Occipital lobe (tissue), 2 donors: ENCODE measurements around the gene KNCN. TPM values are rescaled to one million over a fixed set of nuclear protein-coding genes. Genes with fewer than 3 reads are reported as not detected.

ENCODE experiments used
- DNase-seq: peaks from one replicate; lab custom pipeline; 2025; lab: John Stamatoyannopoulos, UW
- total RNA-seq: library from RNA; depleted of rRNA; stranded (reverse); fragments of >200 nt; gene quantifications from one replicate; pipeline ENCODE4 v1.2.3, GENCODE V29; 2014

Gene KNCN
- total RNA-seq, 1 donor from 2014 or later = not detected

DNA sequence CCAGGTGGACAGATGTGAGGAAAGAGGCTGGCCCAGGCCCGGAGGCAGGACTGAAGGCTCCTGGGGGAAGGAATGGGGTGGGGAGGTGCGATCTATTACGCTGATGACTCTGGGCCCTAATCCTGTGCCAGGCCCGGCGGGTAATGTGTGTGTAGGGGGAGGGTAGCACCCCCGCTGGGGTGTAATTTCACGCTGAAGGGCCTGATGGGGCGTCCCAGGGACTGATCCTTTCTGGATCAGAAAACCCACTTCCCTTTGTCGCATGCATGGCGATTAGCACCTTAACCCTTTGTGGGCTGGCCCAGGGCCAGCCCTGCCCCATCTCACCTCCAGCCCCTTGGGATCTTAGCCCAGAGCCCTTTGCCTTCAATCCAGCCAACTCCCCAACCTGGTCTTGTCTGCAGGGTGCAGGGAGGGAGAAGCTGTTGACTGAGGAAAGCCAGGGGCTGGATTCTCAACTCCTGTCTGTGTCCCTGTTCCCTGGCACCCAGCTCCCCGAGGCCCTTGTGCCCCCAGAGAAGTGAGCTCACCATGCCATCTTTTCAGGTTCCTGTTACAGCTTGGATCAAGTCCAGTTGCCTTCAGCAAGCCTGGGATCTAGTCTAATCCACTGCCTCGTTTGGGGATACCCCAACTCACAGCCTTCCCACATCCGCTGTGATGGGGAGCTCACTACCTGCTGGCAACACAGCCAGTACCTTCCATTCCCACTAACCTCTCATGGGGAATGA, 26.0 kb downstream of the KNCN start:
- no peak for DNase-seq

- no peak for DNase-seq
Measured at GRCh38 chr1:46524843-46525242, 26.6 kb downstream of the KNCN start.

GRCh38 chr1:46523496-46524353, 27.7 kb downstream of the KNCN start:
- DNase-seq = no peak

DNA sequence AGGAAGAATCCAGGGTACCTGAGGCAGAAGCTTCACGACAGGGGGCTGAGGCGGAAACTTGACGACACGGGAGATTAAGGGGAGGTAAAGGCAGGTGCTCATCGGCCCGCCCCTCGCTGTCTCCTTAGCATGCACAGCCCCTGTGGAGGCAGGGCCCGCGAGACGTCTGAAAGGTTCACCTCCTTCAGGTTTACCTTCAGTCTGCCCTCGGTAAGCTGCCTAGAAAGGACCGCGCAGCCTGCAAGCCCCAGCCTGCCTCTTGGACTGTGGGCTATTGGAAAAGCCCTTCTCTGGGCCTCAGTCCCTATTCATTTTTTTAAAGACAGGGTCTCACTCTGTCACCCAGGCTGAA, 28.5 kb downstream of the KNCN start:
- no peak for DNase-seq

DNA sequence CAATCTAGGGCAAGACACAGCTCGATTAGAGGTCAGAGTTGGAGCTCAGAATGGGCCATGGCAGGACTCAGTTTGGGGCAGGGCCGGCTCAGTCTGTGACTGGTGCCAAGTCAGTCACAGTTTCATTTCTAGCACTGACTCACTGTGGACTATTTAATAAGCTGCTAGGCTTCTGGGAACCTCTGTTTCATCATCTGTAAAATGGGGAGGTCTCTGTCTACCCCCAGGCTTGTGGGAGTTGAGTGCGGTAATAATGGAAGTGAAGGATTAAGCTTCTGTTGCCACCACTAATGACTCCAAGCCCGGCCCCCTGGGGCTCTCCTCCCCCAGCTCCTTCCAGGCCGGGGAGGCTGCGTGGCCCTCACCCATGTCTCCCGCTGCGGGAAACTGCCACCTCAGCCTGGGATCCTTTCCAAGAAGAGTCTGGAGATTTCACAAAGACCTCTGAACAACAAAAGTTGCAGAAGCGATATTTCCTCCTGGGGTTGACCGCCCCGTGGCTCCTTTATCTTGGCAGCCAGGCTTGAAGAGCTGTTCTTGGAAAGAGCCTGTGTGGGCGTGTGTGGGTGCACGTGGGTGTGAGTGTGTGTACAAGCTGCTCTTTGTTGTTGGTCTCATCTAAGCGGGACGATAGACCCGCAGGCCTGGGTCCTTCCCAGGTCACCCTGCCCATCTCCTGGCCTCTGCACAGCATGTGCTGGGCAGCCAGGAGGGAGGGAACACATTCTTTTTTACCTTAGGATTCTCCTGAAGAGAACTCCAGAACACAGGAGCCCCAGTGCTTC, 29.1 kb downstream of the KNCN start:
- peak; percentile 21 for DNase-seq

DNA sequence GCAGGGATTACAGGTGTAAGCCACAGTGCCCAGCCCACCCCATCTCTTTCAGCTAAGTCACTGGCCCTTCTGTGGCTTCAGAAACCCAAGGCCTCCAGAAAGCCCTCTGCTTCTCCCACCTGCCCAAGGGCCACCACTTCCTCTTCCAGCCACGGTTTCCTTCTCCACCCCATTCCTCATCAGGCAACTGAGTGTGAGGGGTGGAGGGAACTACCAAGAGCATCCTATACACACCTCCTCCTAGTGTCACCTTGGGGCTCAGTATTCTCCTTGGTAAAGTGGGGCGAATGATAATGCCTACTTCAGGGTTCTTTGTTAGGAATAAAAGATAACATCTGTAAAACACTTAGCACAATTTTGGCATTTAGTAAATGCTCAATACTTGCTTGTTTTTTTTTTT, 30.0 kb downstream of the KNCN start:
- no peak for DNase-seq

- no peak for DNase-seq
Measured at GRCh38 chr1:46520063-46520911, 31.2 kb downstream of the KNCN start.

GRCh38 chr1:46519209-46519608, 32.2 kb downstream of the KNCN start:
- DNase-seq = no peak

DNA sequence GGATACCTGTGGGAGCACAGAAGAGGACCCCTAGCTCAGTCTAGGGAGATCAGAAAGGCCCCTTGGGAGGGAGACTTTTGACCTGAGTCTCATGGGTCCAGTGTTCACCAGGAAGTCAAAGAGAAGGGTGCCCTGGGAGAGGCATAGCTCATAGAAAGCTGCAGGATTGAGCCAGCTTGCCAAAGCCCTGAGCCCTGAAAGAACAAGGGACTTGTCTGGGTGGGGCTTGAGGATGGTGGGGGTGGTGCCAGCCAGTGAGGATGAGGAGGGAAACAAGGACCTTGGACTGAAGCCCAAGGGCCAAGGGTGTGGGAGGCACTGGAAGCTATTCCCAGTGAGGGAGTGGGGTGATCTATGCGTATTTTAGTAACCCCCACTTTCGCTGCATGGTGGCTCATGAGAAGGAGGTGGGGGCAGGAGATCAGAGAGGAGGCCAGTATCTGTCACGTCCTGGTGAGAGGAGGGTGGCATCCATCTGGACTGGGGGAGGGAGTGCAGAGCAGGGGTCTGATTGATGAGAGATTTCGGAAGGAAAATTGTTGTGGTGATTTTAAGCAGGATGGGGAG, 33.4 kb downstream of the KNCN start:
- no peak for DNase-seq

GRCh38 chr1:46517010-46517600, 34.3 kb downstream of the KNCN start:
- DNase-seq = no peak

DNA sequence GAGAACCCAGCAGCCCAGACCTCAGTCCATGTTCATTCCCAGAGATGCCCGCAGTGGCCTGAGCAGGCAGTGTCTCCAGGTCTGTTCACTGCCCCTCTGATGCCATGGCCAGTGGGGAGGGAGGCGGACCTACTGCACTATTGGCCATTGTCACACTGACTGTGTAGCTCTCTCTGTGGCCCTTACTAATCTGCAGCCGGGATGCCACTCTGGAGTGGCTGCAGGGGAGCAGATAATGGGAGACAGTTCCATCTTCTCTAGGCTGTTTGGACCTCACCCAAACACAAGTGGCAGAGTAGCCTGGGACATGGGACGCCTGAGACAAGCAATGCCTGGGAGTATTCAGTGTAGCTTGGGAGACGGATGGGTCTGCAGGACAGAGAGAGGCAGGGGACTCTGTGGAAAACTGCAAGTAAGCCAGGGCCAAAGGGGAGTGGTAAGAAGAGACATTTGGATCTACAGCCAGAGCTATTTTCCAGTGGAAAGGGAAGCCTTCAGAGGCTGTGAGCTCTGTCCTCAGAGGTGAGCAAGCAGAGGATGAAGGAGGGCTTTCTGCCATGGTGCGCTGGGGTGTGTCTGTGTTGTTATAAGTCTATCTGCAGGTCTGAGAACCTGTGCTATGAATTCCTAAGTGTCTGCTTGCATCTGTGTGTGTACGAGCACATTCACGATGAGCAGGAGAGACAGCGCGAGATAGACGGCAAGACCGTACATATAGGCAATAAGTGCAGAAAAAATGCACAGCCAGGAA, 35.1 kb downstream of the KNCN start:
- DNase-seq = no peak

DNA sequence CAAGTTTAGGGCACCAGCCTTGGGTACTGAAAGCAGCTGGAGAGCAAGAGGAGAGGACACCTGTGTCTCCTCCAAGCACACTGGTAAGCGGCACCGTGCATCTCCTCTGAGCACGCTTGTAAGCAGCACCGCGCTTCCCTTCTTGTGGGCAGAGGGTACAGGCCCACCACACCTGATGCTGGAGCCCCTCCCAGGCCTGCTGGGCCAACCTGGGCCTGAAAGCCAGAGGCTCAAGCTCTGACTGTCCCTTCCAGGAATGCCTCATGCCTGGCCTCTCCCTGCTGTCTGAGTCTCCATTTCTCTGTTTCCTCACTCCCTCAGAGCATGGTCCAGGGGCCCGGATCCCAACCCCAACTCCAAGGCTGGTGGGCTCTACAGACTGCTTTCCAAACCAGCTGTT, 35.9 kb downstream of the KNCN start:
- no peak for DNase-seq

GRCh38 chr1:46513536-46513935, 37.9 kb downstream of the KNCN start:
- no peak for DNase-seq

DNA sequence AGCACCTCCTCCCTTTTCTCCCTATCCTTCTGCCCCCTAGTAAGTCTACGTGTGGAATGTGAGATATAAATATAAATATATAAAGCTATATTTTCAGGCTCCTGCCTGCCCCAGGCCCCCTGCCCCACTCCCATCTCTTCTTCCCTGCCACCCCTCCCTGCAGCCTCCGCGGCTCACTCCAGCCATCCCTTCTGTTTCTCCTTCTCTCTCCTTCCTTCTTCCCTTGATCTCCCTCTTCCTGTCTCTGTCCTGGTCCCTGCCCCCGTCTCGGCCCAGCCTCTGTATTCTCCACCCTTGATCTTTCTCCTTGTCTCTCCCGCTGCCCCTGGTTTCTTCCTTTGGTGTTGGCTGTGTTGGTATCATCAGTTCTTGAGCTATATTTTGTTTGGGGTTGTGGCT, 38.7 kb downstream of the KNCN start:
- no peak for DNase-seq

DNA sequence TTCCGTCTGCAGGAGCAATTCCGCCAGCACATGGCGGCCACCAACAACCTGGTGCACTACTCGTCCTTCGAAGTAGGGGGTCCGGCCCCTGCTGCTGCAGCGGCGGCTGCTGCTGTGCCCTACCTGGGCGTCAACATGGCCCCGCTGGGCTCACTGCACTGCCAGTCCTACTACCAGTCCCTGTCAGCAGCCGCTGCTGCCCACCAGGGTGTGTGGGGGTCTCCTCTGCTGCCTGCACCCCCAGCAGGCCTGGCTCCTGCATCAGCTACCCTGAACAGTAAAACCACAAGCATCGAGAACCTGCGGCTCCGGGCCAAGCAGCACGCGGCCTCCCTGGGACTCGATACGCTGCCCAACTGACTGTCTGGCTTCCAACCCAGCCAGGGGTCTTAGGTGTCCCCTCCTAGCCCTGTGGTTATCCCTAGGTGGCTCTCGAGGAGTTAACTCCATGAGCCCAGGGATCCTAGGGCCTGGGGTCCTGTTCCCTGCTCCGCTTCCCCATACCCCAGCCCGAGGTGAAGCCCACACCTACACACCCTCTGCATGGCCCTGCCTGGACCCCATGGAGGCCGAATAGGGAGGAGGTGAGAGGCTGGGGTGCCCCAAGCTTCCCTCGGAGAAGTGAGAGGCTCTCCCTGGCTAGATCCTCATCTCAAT, 39.2 kb downstream of the KNCN start:
- DNase-seq = no peak

DNA sequence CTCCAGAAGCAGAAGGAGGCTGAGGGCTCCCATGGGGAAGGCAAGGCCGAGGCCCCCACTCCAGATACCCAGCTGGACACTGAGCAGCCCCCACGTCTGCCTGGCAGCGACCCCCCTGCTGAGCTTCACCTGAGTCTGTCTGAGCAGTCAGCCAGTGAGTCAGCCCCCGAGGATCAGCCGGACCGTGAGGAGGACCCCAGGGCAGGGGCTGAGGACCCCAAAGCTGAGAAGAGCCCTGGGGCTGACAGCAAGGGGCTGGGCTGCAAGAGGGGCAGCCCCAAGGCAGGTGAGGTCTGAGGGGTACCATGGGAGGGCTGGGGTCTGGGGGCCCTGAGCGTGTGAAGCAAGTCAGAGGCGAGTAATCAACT, 40.5 kb downstream of the KNCN start:
- DNase-seq = no peak

DNA sequence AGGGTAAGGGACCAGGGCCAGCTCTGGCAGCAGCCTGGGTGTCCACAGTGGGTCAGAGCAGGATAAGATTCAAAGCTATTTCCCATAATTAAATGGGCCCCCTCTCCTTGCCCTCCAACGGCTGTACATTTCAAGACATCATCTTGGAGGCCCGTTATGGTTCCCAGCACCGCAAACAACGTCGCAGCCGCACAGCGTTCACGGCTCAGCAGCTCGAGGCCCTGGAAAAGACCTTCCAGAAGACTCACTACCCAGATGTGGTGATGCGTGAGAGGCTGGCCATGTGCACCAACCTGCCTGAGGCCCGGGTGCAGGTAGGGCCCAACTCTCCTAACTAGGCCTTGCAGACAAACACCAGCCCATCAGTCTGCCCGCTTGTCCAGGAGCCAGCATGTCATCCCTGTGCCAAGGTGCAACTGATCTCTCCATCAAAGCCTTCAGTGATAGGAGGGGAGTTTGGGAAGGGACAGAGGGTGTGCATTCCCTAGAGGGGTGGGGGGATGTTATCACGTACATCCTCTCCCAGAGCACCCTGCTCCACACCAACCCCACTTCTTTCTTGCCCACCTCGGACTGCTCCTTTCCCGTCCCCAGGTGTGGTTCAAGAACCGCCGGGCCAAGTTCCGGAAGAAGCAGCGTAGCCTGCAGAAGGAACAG, 41.0 kb downstream of the KNCN start:
- no peak for DNase-seq

GRCh38 chr1:46508757-46509156, 42.7 kb downstream of the KNCN start:
- no peak for DNase-seq
